ENCODE data around the gene FOXN3.

GRCh38 chr14:89160437-89160836, 256.6 kb downstream of the FOXN3 start:
- TF ChIP-seq, protein P1, sequence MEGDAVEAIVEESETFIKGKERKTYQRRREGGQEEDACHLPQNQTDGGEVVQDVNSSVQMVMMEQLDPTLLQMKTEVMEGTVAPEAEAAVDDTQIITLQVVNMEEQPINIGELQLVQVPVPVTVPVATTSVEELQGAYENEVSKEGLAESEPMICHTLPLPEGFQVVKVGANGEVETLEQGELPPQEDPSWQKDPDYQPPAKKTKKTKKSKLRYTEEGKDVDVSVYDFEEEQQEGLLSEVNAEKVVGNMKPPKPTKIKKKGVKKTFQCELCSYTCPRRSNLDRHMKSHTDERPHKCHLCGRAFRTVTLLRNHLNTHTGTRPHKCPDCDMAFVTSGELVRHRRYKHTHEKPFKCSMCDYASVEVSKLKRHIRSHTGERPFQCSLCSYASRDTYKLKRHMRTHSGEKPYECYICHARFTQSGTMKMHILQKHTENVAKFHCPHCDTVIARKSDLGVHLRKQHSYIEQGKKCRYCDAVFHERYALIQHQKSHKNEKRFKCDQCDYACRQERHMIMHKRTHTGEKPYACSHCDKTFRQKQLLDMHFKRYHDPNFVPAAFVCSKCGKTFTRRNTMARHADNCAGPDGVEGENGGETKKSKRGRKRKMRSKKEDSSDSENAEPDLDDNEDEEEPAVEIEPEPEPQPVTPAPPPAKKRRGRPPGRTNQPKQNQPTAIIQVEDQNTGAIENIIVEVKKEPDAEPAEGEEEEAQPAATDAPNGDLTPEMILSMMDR (IDR thresholded peaks at IDR 0.05; ENCODE audit: extremely low read depth in 1 of 2, insufficient read depth in 1 of 2, low read depth in 1 of 2, low read length in 2 of 2): no peak
- TF ChIP-seq MAX (IDR thresholded peaks at IDR 0.05; ENCODE audit: insufficient read depth, insufficient read length): no peak
- no peak for TF ChIP-seq GATA2 (IDR thresholded peaks at IDR 0.05; ENCODE audit: insufficient read depth, insufficient read length, low read depth, low read length)
- no peak for TF ChIP-seq POLR2AphosphoS5 (IDR thresholded peaks at IDR 0.05; ENCODE audit: insufficient read depth, low read depth, low read length)
